Measurements from ENCODE around the gene CEP295NL.

CEP295NL gene, protein sequence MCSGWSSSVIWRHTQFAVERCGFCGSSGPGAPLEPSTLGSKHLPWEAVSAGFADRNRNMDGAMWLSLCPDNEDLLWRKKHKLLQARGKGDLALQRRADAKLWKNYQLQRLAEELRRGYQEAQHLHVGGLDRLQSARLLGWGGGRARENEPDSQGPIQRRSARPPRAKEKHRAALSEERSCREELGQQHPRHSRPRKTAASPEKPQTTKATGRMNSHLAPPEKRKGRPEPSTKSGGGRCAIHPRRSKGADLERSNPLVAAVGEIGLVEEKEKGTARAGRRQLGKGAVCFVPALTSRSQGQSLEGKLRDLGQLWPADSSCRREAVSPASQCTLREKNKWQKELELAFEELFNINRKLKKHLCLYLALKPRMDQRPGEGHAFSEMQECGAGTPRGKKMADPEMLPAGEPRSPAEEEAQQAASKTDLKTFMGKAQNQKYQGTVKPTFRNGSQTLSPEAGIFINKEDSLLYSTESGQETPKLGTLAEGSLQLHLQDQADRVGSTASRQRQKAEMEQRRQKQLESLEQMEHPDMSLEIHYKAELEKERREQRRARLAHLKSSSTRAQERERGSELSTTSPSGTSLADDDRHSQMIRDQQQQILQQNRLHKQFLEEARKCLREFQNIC

GRCh38 chr17:78903101-78903779 is at the start of gene CEP295NL:
TSS of gene CEP295NL (minus strand) at chr17:78903201. CDS start at chr17:78901828, 1,373 bp downstream.
- no peak for DNase-seq (ENCODE audit: extremely low read depth, insufficient read length)
- H3K27me3 ChIP-seq (replicated peaks; ENCODE audit: control insufficient read depth, insufficient read depth, low read length): peaks cover 2% of the 10 kb centered on the region
- no peaks in the 10 kb centered on the region for H3K36me3 ChIP-seq (ENCODE audit: control insufficient read depth, insufficient read depth, low read length)
- TF ChIP-seq, protein P1, sequence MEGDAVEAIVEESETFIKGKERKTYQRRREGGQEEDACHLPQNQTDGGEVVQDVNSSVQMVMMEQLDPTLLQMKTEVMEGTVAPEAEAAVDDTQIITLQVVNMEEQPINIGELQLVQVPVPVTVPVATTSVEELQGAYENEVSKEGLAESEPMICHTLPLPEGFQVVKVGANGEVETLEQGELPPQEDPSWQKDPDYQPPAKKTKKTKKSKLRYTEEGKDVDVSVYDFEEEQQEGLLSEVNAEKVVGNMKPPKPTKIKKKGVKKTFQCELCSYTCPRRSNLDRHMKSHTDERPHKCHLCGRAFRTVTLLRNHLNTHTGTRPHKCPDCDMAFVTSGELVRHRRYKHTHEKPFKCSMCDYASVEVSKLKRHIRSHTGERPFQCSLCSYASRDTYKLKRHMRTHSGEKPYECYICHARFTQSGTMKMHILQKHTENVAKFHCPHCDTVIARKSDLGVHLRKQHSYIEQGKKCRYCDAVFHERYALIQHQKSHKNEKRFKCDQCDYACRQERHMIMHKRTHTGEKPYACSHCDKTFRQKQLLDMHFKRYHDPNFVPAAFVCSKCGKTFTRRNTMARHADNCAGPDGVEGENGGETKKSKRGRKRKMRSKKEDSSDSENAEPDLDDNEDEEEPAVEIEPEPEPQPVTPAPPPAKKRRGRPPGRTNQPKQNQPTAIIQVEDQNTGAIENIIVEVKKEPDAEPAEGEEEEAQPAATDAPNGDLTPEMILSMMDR (IDR thresholded peaks at IDR 0.05; ENCODE audit: insufficient read depth, low read length, poor library complexity, severe bottlenecking): no peak
- no peak within 1 kb of the TSS for H3K4me3 ChIP-seq (replicated peaks; ENCODE audit: low read depth, low read length)

DNA sequence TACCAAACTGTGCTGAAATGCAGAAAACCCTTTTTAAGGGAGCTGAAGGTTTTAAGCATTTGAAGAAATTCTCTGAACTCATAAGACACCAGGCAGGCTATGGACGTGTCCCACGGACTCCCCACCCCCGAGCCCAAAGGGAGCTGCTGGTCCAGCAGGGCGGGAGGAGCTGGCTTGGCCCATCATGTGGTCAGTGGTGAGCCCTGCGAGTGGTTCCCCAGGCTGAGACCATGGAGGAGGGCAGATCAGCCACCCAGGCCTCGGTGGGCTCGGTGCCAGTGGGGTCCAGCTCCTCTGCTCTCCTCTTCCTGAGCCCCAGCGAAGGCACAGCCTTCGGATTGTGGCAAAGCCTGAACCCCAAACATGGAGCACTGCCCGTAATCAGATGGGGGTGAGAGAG is 49.7 kb upstream of the CEP295NL start:
- Histone ChIP-seq H3K4me3 (replicated peaks; ENCODE audit: low read depth, low read length) (no peak overlapping the region), H3K27me3 (replicated peaks; ENCODE audit: control insufficient read depth, insufficient read depth, low read length) (peaks cover 2% of the 10 kb centered on the region; the same call in 1 of the 2 replicates), H3K36me3 (ENCODE audit: control insufficient read depth, insufficient read depth, low read length) (no peaks in the 10 kb centered on the region)
- TF ChIP-seq, protein P1 (IDR thresholded peaks at IDR 0.05; ENCODE audit: insufficient read depth, low read length, poor library complexity, severe bottlenecking): no peak
- DNase-seq (ENCODE audit: extremely low read depth, insufficient read length): no peak

GRCh38 chr17:78951967-78952551 is 49.1 kb upstream of the CEP295NL start:
- Histone ChIP-seq H3K36me3 (ENCODE audit: control insufficient read depth, insufficient read depth, low read length) (no peaks in the 10 kb centered on the region), H3K27me3 (replicated peaks; ENCODE audit: control insufficient read depth, insufficient read depth, low read length) (peaks cover 2% of the 10 kb centered on the region; the same call in 1 of the 2 replicates), H3K4me3 (replicated peaks; ENCODE audit: low read depth, low read length) (no peak overlapping the region)
- TF ChIP-seq, protein P1 (IDR thresholded peaks at IDR 0.05; ENCODE audit: insufficient read depth, low read length, poor library complexity, severe bottlenecking): no peak
- no peak for DNase-seq (ENCODE audit: extremely low read depth, insufficient read length)

DNA sequence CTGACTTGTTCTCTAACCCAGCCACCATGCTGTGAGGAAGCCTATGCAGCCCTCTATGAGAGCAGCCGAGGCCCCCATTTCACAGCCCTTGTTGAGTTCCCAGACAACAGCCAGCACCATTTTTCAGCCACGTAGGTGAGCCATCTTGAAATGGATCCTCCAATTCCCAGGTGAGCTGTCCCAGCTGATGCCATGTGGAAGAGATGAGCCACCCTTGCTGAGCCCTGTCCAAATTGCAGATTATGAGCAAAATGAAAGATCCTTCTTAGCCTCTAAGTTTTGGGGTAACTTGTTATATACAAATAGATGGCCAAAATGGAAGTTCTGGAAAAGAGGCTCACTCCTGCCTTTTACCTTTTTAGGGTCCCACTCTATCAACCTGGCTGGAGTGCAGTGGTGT is 47.9 kb upstream of the CEP295NL start:
- Histone ChIP-seq H3K36me3 (ENCODE audit: control insufficient read depth, insufficient read depth, low read length) (no peaks in the 10 kb centered on the region), H3K4me3 (replicated peaks; ENCODE audit: low read depth, low read length) (no peak overlapping the region), H3K27me3 (replicated peaks; ENCODE audit: control insufficient read depth, insufficient read depth, low read length) (peaks cover 2% of the 10 kb centered on the region; the same call in 1 of the 2 replicates)
- TF ChIP-seq, protein P1 (IDR thresholded peaks at IDR 0.05; ENCODE audit: insufficient read depth, low read length, poor library complexity, severe bottlenecking): no peak
- DNase-seq (ENCODE audit: extremely low read depth, insufficient read length): no peak

DNA sequence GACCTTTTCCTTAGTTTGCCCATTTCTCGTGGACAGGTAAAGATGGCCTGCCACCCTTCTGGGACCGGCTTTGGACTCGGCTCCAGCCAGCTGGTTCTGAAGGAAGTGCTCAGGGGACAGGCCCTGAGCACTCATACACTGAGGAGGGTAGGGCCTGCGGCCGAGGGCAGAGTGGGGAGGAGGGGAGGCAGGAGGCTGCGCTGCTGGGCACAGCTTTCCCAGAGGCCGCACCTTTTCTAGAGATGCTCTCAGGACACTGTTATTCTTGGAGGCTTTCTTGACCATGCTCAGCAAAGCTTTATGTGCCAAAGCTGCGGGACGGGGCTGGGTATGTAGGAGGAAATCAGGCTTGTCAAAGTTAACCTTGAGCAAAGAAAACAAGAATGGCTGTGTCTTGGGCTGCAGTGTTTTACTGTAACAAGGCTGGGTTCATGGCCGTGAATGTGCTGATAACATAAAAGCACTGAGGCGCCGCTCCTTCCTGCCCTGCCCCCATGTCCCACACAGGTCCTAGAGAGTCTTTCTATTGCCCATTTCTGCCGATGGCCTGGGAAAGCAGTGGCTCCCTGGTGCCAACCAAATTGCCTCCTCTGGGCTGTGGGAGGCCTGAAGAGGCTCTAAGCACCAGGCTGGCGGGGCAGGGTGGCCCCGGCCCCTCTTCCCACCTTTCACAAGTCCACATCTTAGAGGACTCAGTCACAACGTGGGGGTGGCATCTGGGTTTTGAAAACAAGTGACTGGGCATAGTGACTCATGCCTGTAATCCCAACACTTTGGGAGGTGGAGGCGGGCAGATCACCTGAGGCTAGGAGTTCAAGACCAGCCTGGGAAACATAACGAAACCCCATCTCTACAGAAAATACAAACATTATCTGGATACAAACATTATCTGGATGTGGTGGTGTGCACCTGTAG is 44.5 kb upstream of the CEP295NL start:
- Histone ChIP-seq H3K4me3 (replicated peaks; ENCODE audit: low read depth, low read length) (no peak overlapping the region), H3K27me3 (replicated peaks; ENCODE audit: control insufficient read depth, insufficient read depth, low read length) (peaks cover 2% of the 10 kb centered on the region; the same call in 1 of the 2 replicates), H3K36me3 (ENCODE audit: control insufficient read depth, insufficient read depth, low read length) (no peaks in the 10 kb centered on the region)
- no peak for DNase-seq (ENCODE audit: extremely low read depth, insufficient read length)
- TF ChIP-seq, protein P1 (IDR thresholded peaks at IDR 0.05; ENCODE audit: insufficient read depth, low read length, poor library complexity, severe bottlenecking): no peak

All from GM06990 (cell line).